ENCODE data around the gene UVRAG.

- TF ChIP-seq YY1 (IDR thresholded peaks at IDR 0.05; ENCODE audit: insufficient read depth, insufficient read length) (no peak), ZNF274 (IDR thresholded peaks at IDR 0.05; ENCODE audit: low read depth, low read length) (no peak), SUZ12 (IDR thresholded peaks at IDR 0.05; ENCODE audit: extremely low read depth, insufficient read depth, insufficient read length) (no peak)
These were observed 47.3 kb upstream of the UVRAG start for GRCh38 chr11:75767793-75768111.
